Stimulated activated CD4-positive, alpha-beta T cell treated with anti-CD3 and anti-CD28 coated beads, Interleukin-4, amount 100 ng/mL, for 1 hour (primary cell): ENCODE results near the gene TMEM120B.

Source experiments
- DNase-seq: peaks from one replicate; pipeline ENCODE4 v3.0.0-alpha.2; 2020

The TMEM120B gene

DNA sequence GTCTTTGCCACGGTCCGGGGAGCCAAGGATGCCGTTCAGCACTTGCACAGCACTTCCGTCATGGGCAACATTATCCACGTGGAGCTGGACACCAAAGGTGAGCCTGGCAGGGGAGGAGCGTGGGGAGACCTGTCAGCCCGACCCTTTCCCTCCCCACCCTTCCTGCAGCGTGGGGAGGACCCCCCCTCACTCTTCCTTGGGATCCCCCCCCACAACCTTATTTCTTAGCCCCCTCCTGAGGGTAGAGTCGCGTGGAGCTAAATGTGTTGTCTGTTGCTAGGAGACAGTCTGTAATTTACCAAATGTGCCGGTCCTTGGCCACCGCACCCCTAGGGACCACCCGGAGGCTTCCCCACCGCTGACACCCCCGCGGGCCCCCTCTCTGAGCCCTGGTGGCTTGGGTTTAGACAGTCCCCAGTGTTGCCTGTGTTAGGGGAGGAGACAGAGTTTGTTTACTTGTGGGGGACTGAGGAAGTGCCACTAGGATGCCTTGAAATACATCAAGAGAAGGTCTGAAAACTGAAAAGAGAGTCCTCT, 93.5 kb downstream of the TMEM120B start:
- DNase-seq = no peak

DNA sequence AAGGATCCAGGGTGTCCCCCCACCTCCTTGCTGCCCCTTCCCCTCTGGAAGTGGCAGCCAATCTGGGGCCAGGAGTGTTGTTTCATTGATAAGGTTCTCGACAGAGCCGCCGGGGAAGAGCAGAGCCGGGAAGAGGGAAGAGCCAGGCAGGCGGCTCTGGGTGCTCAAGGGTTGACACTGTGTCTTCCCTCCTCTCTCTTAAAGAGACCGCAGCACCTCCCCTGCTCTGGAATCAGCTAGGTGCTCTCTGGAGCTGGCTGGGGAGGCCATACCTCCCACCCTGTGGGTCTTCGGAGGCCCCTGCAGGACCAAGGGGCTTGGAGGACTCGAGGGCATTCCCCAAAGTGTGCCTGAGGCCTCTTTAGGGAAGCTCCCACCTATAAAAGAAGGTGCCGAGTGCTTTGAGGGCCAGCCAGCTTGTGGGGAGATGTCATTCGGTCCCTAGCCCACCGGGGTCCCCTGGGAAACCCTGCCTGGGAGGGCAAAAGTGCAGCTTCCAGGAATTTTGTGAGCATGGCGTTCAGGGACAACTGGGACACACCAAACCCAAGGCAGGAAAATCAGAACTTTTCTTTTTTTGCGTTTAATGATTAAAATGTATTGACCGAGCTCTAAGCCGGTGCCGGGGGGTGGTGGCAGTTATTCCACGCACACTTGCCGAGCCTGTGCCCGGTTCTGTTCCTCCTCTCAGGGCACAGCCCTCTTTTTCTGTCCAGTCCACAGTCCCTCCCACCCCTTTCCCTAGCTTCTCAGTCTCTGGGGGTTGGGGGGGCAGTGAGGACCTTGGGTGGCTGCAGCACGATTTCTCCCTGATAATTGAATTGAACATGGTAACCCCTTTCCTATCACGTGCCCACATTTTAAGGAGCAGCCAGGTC, 94.2 kb downstream of the TMEM120B start:
- no peak for DNase-seq

DNA sequence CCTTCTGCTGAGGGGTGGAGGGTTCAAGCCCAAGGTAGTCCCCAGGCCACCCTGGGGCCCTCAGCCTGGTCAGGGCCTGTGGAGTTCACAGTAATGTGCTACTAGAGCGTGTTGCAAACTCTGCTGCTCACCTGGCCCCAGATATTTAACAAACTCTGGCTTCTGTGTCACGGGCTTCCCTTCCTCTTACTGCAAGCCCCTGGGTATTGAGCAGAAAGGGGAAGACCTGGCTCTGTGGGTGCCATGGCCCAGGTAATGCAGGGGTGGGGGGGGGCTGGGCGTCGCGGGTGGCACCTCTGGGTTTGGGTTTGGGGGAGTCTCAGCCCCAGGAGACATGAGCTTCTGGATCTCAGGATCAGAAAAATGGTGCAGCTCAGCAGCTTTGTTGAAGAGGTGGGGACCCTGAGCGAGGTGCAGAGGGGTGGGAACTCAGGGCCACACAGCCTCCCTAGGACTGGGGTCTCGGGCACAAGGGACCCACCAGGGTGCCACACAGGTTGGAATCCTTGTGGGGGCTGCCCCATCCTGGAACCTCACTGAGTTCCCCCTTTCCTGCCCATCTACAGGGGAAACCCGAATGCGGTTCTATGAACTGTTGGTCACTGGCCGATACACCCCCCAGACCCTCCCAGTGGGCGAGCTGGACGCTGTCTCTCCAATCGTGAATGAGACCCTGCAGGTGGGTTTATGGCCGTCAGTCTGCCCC, 95.2 kb downstream of the TMEM120B start:
- no peak for DNase-seq

DNA sequence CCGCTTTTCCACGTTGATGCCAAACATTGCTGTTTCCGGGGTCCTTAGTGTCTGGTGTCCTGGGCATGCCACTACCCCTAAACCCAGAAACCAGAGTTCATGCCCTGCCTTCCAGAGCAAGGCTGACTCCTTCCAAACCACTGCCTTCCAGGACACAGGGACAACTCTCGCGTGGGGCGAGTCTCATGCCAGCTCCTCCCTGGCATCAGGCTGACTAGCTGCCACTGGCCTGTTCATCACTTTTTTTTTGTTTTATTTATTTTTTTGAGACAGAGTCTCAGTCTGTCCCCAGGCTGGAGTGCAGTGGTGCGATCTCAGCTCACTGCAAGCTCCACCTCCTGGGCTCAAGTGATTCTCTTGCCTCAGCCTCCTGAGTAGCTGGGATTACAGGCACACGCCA, 96.1 kb downstream of the TMEM120B start:
- no peak for DNase-seq

DNA sequence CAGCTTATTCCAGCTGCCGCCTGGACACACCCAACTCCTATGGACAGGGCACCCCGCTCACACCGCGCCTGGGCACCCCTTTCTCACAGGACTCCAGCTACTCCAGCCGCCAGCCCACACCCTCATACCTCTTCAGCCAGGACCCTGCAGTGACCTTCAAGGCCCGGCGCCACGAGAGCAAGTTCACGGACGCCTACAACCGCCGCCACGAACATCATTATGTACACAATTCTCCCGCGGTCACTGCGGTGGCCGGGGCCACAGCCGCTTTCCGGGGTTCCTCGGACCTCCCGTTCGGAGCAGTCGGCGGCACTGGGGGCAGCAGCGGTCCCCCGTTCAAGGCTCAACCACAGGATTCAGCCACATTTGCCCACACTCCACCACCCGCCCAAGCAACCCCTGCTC, 97.2 kb downstream of the TMEM120B start:
- no peak for DNase-seq

DNA sequence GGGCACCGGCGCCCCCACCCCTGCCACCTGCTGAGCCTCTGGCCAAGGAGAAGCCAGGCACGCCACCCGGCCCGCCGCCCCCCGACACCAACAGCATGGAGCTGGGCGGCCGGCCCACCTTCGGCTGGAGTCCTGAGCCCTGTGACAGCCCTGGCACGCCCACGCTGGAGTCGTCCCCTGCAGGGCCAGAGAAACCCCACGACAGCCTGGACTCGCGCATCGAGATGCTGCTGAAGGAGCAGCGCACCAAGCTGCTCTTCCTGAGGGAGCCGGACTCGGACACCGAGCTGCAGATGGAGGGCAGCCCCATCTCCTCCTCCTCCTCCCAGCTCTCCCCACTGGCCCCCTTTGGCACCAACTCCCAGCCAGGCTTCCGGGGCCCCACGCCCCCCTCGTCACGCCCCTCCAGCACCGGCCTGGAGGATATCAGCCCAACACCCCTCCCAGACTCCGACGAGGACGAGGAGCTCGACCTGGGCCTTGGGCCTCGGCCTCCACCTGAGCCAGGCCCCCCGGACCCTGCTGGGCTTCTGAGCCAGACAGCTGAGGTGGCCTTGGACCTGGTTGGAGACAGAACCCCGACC, 97.8 kb downstream of the TMEM120B start:
- no peak for DNase-seq

DNA sequence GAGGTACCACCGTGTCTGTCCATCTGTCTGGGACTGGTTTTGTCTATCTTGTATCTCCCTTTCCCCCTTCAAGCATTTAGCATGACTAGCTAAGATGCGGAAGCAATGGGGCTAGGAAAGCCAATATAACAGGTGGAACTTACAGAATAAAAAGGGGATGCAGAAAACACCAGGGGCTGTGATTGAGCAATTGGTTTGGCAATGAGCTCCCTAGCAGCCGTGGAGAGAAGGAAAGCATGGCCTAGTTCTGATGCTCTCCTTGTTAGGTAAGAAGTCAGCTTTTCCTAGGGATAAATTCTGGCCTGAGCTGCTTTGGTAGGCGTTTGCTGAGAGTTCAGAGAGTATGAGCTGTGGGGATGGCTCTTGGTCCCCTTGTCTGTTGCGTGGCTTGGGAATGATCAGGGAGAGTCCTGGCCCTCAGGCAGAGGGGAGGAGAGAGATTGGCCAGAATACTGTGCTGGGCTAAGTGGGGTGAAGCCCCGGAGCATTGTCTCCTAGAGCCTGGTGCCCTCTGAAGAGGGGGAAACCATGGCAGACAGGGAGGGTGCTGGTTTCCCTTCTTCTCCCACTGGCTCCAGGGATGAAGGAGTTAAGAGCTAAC, 98.4 kb downstream of the TMEM120B start:
- DNase-seq = no peak

DNA sequence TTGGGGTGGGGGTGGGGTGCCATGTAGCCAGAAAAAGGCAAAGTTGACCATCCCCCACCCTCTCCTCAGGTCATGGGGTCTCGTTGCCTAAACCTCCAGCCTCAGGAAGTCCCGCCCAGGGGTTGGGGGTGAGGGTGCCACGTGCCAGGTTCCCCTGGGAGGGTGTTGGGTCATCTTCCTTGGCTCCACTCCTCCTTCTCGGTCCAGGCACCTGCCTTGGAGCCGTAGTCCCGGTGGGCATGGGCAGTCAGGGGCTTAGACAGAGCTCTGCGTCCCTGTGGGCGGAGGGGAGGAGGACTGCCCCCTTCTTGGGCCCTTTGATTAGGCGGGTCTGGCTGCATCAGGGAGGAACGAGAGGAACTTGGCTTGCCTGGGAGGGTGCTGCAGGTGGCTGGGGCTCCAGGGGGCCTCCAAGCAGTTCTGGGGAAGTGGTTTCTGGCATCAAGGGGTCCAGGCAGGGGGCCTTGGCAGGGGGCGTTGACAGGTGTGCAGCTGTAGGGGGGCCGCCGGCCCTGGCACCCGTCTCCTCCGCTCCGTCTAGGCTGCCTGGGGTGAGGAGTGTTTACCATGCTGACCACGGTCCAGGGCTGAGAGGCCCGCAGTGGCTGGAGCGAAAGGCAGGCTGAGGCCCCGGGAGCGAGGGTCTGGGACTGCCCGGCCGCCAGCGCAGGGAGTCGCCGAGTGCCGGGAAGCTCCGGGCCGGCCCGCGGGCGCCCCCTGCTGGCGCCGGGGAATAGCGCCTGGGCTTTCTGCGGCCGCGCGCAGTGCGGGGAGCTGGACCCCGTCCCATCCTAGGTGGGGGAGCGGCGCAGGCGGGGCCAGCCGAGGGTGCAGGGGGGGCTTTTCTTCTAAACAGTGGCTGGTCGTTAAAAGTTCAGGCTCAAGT, 99.1 kb downstream of the TMEM120B start:
- peak; percentile 71 for DNase-seq

DNA sequence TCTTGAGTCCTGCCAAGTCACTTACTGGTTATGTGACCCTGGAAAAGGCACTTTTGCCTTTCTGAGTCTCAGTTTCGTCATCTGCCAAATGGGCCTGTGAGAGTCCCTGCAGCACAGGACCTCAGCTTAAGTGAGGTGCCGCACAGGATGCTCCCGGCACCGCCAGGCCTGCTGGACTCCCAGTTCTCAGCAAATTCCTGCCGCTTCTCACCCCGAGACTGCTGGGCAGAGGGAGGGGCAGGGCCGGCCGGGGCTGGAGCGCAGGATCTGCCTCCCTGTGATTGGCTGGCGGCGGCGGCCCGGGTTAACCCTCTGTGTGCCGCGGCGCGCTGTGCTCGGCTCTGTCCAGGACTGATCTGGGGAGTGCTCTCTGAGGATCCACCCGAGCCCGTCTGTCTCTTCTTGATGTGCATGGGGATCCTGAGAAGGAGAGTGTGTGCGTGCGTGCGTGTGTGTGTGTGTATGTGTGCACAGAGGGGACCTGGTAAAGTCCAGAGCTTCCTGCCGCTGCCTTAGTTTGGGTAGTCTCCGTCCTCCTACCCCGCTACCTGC, 99.8 kb downstream of the TMEM120B start:
- DNase-seq = peak; percentile 47

DNA sequence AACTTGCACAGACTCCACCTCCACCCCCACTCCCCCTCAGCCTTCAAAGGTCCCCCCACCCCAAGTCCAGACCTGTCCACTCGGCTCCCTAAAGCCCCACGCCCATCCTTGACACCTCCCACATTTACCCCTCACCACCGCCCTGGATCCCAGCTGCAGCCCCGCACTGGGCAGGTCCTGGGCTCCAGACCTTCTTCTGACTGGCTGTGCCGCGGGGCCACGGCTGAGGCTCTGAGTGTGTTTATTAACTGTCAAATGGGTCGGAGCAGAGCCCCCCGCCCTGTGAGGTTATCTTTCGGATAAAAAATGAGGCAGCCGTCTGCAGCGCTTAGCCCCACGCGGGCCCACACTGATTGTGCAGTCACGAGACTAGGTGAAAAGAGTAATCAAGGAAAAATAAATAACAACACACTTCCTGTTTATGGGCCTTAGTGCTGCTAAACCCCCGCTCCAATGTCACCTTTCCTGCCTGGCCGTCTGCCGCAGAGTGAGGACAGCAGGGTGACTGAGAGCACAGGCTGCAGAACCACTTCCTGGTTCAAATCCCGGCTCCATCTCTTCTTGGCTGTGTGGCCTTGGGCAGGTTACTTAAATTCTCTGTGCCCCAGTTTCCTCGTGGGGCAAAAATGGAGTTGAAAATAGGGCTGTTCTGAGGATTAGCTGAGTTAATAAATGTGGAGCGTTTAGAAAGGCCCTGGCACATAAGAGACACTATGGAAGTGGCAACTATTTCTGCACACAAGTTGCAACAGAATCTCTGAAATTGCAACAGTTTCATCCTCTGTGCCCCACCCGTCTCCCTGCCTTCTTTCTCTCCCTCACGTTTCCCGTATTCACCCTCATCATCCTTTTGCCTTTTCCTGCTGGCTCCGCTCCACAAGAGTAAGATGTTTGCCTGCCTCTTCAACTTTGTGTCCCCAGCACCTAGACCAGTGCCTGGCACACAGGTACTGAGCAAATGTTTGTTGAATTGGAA, 100.7 kb downstream of the TMEM120B start:
- no peak for DNase-seq

DNA sequence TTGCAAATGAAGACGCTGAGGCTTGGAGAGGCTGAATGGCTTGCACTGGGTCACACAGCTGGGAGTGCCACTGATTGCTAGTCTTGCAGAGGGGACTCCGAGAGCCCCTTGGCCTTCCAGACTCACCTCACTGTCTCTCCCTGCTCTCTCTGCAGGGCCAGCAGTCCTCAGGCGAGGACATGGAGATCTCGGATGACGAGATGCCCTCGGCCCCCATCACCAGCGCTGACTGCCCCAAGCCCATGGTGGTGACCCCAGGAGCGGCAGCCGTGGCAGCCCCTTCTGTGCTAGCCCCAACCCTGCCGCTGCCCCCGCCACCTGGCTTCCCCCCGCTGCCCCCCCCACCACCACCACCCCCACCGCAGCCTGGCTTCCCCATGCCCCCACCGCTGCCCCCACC, 101.4 kb downstream of the TMEM120B start:
- DNase-seq = no peak

DNA sequence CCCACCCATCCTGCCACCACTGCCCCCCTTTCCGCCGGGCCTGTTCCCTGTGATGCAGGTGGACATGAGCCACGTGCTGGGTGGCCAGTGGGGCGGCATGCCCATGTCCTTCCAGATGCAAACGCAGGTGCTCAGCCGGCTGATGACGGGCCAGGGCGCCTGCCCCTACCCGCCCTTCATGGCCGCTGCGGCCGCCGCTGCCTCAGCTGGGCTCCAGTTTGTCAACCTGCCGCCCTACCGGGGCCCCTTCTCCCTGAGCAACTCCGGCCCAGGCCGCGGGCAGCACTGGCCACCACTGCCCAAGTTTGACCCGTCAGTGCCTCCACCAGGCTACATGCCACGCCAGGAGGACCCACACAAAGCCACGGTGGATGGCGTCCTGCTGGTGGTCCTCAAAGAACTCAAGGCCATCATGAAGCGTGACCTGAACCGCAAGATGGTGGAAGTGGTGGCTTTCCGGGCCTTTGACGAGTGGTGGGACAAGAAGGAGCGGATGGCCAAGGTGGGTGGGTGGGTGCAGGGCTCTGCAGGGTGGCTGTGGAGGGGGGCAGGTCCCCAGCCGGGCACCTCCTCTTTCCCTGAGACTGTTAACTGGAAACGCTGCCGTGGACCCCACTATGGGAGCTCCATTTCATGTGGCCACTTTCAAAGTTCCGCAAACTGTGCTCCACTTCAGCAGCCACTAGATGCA, 102.0 kb downstream of the TMEM120B start:
- DNase-seq = no peak

DNA sequence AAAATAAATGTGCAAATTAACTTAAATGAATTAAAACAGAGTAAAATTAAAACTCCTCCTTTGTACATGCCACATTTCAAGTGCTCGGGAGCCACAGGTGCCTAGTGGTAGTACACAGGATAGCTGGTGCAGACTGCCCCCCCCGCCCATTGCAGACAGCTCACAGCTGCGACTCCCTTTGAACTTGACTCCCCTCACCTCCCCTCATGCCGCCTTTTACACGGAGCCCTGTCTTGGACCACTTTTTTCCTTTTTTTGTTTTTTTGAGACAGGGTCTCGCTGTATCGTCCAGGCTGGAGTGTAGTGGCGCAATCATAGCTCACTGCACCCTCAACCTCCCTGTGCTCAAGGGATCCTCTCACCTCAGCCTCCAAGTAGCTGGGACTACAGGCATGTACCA, 102.7 kb downstream of the TMEM120B start:
- no peak for DNase-seq

DNA sequence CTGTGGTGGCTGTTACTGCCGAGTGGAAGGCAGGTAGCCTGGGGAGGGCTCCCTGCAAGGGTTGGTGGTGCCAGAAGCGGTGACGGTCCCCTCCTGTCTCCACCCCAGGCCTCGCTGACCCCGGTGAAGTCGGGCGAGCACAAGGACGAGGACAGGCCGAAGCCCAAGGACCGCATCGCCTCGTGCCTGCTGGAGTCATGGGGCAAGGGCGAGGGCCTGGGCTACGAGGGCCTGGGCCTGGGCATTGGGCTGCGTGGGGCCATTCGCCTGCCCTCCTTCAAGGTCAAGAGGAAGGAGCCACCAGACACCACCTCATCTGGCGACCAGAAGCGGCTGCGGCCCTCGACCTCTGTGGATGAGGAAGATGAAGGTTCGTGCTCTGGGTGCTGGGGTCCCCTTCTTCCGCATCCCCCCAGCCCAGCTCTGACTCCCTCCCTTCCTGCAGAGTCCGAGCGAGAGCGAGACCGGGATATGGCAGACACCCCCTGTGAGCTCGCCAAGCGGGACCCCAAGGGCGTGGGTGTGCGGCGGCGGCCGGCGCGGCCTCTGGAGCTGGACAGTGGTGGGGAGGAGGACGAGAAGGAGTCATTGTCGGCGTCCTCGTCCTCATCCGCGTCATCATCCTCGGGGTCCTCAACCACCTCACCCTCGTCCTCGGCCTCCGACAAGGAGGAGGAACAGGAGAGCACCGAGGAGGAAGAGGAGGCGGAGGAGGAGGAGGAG, 104.5 kb downstream of the TMEM120B start:
- no peak for DNase-seq

DNA sequence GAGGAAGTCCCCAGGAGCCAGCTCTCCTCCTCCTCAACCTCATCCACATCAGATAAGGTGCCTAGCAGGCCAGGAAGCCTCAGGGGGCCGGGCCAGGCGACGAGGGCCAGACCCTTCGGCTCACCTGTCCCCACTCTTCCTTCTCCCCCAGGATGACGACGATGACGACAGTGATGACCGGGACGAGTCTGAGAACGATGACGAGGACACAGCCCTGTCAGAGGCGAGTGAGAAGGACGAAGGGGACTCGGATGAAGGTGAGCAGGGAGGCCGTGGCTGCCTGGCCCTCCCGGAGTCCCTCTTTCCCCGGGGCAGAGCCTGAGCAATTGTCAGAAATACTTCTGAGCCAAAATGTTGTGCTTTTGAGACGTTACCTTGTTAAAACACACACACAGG, 105.1 kb downstream of the TMEM120B start:
- no peak for DNase-seq

DNA sequence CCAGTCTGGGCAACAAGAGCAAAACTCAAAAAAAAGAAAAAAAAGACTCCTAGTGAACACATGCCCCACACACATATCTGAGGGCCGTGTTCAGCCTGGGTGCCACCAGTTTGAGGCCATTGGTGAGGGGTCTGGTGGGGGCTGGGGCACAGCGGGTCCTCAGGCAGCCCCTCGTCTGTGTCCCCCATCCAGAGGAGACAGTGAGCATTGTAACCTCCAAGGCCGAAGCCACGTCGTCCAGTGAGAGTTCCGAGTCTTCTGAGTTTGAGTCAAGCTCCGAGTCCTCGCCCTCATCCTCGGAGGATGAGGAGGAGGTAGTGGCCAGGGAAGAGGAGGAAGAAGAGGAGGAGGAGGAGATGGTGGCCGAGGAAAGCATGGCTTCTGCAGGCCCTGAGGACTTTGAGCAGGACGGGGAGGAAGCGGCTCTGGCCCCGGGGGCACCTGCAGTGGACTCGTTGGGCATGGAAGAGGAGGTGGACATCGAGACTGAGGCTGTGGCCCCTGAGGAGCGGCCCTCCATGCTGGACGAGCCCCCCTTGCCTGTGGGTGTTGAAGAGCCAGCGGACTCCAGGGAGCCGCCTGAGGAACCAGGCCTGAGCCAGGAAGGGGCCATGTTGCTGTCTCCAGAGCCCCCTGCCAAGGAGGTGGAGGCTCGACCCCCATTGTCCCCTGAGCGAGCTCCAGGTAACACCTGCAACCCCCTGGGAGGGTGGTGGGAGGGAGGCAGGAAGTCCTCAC, 106.8 kb downstream of the TMEM120B start:
- DNase-seq = no peak

DNA sequence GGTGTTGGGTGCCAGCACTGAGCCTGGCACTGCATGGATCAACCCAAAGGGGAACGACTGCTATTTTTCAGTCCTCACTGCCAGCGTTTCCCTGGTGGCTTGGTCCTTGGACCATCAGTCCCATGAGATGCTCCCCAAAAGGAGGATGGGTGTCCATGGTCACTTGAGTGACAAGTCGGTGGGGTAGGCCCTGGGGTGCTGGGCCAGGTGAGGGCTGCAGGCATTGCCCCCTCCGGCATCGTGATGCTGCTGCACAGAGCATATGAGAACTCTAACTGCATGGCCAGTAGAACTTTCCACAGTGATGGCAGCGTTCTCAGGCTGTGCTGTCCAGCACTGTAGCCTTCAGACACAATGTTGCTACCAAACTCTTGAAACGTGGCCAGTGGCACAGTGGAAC, 107.5 kb downstream of the TMEM120B start:
- no peak for DNase-seq

DNA sequence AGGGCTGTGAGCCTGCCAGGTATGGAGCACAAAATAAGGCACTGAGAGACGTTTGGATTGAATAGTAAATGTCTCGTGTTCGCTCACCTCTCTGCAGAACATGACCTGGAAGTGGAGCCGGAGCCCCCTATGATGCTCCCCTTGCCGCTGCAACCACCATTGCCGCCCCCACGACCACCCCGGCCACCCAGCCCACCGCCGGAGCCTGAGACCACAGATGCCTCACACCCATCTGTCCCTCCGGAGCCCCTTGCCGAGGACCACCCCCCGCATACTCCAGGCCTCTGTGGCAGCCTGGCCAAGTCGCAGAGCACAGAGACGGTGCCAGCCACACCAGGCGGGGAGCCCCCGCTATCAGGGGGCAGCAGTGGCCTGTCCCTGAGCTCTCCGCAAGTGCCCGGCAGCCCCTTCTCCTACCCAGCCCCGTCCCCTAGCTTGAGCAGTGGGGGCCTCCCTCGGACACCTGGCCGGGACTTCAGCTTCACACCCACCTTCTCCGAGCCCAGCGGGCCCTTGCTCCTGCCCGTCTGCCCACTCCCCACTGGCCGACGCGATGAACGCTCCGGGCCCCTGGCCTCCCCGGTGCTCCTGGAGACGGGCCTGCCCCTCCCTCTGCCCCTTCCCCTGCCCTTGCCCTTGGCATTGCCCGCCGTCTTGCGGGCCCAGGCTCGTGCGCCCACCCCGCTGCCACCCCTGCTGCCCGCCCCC, 110.0 kb downstream of the TMEM120B start:
- DNase-seq = no peak
